ENCODE measurements around the gene CIT.

The CIT gene

DNA sequence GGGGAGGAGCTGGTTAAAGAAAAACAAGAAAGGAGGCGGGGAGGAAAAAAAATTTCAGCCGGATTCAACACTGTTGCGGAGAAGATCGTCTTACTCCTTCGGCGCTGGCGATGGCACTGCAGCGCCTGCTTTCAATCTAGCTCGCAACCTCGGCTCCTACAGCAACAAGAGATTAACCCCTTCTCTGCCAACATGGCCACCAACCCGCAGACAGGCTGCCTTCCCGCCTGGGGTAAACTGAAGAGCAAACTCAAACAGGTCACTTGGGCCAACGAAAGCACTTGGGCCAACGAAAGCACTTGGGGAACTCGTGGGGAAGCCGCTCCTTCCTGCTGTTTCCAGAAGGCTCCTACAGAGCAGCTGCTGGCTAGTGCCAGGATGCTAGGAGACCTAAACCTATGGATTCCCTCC, 73.7 kb downstream of the CIT start:
- no peak for DNase-seq (ENCODE audit: low read depth in 4 of 4, low spot score in 1 of 4)

GRCh38 chr12:119802472-119802871, 74.6 kb downstream of the CIT start:
- DNase-seq (ENCODE audit: low read depth in 4 of 4, low spot score in 1 of 4): no peak

DNA sequence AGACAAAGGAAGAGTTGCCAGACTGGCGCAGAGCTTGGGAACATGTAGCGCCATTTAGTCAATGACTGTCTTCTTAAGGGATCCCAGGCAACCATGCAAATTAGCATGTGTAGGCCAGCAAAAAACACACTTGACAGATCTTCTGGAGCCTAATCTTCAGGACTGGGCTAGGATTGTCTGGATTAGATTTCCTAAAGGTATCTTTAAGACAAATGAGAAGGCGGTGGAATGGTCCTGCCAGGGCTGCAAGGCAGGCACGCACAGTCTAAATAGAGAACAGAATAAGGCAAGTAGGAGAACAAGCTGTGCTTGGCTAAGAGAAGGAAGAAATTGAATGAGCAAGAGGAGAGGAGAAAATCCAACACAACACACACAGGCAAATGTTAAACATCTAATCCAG, 80.0 kb downstream of the CIT start:
- no peak for DNase-seq (ENCODE audit: low read depth in 4 of 4, low spot score in 1 of 4)

GRCh38 chr12:119796292-119796691, 80.8 kb downstream of the CIT start:
- no peak for DNase-seq (ENCODE audit: low read depth in 4 of 4, low spot score in 1 of 4)

GRCh38 chr12:119791453-119791852, 85.7 kb downstream of the CIT start:
- no peak for DNase-seq (ENCODE audit: low read depth in 4 of 4, low spot score in 1 of 4)

DNA sequence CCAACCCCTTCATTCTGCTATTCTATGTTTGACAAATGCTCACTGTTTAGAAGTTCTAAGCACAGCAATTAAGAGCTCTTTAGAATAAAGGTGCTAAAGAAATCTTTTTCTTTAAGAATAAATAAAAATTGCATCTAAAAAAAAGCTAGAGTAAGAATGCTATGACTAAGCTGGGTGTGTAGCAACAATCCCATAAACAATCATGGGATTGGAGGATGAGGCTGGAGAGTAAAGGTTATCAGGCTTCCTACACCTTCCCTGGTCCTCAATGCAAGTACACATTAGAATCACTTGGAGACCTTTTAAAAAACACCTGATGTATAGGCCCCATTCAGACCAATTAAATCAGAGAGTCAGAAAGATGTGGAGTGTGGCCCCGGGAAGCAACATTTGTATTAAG, 88.3 kb downstream of the CIT start:
- DNase-seq (ENCODE audit: low read depth in 4 of 4, low spot score in 1 of 4): no peak

DNA sequence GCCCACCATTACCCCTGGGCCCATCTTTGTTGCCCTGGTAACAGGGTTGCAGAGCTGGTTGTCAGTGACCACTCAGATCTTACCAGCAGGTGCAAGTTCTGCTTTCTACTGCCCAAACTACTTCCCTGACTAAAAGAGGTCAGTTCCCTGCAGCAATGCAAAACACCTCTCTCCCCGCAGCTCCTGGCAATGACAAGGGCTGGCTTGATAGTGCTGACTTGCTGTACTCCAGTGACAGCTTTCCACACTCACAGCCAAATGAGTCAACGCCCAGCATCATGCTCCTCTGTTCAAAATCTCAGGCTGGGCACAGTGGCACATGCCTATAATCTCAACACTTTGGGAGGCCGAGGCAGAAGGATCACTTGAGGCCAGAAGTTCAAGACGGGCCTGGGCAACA, 90.6 kb downstream of the CIT start:
- DNase-seq (ENCODE audit: low read depth in 4 of 4, low spot score in 1 of 4): no peak

- no peak for DNase-seq (ENCODE audit: low read depth in 4 of 4, low spot score in 1 of 4)
Observed at GRCh38 chr12:119784673-119785072, 92.4 kb downstream of the CIT start.

DNA sequence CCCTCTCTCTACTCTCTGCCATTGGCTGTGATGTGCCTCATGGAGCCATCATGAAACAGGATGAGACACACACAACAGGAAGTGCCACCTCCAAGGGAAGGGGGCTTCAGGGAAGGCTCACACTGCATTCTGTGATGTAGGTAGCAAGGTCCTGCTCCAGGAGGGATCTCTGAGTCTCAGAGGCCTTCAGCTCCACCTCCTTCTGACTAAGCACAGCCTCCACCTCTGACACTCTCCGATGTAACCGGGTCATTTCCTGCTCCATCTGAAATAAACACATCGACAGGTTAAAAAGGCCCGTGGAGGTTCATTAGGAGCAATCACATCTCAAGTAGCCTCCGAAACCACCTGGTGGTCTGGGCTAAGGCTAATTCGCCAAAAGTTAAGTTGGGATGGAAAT, 93.3 kb downstream of the CIT start:
- DNase-seq (ENCODE audit: low read depth in 4 of 4, low spot score in 1 of 4): no peak

GRCh38 chr12:119781804-119782203, 95.3 kb downstream of the CIT start:
- DNase-seq (ENCODE audit: low read depth in 4 of 4, low spot score in 1 of 4): no peak

DNA sequence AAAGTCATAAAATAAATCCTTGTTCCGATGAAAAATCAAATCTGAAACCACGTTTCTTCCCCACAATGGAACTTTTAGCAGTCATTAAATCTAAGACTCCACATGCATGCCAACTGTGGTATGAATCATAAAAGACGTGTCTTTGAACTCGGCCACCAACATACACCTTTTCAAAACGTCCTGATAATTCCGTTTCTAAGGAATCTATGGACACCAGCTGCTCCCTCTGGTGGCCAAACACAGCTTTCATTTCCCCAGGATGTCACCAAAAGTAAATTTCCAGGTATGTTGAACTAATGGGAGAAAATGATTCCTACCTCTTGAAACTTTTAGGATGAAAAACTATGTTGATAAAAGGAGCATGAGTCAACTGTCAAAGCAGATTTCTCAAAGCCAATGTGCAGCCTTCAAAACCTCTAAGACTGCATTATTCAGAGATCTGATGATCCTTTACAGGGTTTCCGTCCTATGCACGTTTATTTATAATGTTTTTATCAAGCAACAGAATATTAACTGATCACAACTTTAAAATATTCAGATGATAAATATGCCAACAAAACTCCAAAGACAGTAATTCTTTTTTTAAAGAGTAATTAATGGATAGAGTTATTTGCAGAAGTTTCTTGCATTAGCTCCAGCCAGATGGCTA, 96.2 kb downstream of the CIT start:
- DNase-seq (ENCODE audit: low read depth in 4 of 4, low spot score in 1 of 4): no peak

GRCh38 chr12:119775246-119775895, 101.7 kb downstream of the CIT start:
- DNase-seq (ENCODE audit: low read depth in 4 of 4, low spot score in 1 of 4): no peak

DNA sequence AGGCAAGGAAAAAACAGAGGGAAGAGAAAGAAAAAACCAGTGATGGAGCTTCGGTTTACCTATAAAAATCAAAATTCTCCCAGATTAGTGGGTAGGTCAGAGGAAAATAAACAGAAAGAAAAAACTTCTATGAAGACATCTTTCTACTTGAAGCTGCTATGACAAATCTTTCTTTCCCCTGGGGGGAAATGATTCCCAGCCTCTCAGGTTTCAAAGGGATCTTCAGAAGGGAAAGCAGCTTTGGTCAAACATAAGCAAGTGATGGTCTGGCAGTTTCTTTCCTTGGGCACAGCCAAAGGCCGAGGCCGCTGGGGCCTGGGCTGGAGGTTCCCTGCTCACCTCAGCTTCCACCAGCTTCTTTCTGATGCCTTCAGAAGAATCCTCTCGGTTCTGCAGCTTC, 104.7 kb downstream of the CIT start:
- no peak for DNase-seq (ENCODE audit: low read depth in 4 of 4, low spot score in 1 of 4)

DNA sequence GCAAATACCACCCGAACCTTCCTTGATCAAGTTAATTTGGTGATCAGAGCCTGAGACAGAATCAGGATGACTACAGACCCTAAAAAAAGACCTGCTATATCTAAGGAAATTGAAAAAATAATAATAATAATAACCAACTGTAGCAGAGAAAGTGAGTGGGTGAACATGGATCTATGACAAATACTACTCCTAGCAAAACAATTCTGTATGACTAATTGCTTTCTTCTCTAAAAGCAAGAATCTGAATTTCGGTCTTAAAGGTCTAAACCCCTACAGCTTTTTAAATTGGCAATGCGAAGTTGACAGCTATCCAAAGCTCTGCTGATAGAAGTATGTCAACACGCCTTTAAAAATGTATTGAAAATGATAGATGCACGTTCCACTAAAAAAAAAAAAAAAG, 107.0 kb downstream of the CIT start:
- DNase-seq (ENCODE audit: low read depth in 4 of 4, low spot score in 1 of 4): no peak

- DNase-seq (ENCODE audit: low read depth in 4 of 4, low spot score in 1 of 4): no peak
Observed at GRCh38 chr12:119762619-119763018, 114.5 kb downstream of the CIT start.

DNA sequence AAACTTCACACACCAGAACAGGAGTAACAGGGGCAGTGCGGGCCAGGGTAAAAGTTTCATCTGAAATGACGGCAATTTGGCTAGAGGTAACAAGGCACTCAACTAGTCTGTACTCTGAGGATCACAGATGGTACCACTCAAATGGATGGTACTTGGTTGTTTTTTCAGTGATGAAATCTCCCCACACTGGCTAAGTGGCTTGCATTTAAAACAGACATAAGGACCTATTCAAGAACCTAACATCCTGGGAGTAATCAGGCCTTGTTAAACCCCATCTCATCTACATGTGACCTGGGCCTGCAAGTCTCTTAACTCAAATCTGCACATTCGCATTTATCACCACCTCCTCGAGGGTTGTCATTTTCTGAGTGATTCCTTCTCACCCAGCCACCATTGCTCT, 118.4 kb downstream of the CIT start:
- DNase-seq (ENCODE audit: low read depth in 4 of 4, low spot score in 1 of 4): no peak

DNA sequence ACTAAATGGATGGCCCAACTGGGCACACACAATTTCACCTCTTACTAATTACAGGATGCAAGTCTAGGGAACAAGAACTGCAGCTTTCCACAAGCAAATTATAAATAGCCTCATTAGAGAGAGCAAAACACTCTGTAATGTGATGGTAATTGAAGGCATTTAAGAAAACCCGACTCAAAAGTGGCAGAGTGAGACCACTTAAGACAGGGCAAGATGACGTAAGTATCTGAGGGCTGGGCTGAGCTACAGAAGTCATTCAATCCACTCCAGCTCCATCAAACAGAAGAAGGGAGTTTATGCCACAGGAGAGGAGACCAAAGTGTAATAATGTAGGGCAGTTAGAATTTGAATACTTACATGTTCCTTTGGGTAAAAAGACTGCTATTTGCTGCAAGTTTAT, 118.9 kb downstream of the CIT start:
- DNase-seq (ENCODE audit: low read depth in 4 of 4, low spot score in 1 of 4): no peak

GRCh38 chr12:119751961-119752360, 125.2 kb downstream of the CIT start:
- DNase-seq (ENCODE audit: low read depth in 4 of 4, low spot score in 1 of 4): no peak

DNA sequence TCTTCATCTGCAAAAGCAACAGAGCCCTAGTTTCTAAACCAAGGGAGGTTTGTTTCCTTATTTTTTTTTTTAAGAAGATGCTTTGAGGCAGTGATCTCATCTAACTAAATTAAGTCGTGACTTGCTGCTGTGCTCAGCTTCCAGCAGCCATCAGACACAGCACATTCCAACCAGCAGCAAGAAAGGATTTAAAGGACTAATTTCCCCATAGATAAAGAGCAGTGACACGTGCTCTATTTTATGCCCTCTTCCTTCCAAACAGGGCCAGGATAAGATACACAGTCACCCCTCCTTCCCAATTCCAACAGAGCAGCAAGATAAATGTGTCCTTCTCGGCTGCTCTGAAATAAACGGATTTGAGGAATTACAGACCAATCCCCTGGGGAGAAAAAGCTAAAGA, 127.5 kb downstream of the CIT start:
- DNase-seq (ENCODE audit: low read depth in 4 of 4, low spot score in 1 of 4): no peak

GRCh38 chr12:119748497-119748896, 128.6 kb downstream of the CIT start:
- DNase-seq (ENCODE audit: low read depth in 4 of 4, low spot score in 1 of 4): no peak

GRCh38 chr12:119746169-119746568, 131.0 kb downstream of the CIT start:
- no peak for DNase-seq (ENCODE audit: low read depth in 4 of 4, low spot score in 1 of 4)

- DNase-seq (ENCODE audit: low read depth in 4 of 4, low spot score in 1 of 4): no peak
Observed at GRCh38 chr12:119744900-119745606, 132.1 kb downstream of the CIT start.

DNA sequence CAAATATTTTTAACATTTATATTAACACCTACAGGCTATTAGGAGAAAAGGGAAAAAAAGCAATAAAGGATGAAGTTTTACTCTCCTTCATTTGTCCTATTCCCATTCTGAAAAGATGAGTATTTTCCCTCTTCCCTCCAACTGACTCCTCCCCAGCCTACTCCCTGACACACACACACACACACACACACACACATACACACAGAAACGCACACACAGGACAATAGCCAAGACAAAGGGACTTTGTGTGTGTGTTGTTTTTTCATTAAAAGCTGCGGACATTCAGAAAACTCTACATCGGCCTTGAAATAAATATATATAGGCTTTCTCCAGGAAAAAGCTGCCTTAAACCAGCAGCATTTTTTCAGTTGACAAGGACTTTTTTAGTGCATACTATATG, 134.4 kb downstream of the CIT start:
- no peak for DNase-seq (ENCODE audit: low read depth in 4 of 4, low spot score in 1 of 4)

Measured in stimulated activated CD4-positive, alpha-beta T cell treated with anti-CD3 and anti-CD28 coated beads, Interleukin-1b, Interleukin-23, amount 100 ng/mL, for 24 hours (primary cell).